ENCODE data around the gene STAMBPL1.

The STAMBPL1 gene

GRCh38 chr10:88923520-88923919 lies 43.5 kb downstream of the STAMBPL1 start:
- H3K4me1 ChIP-seq (ENCODE audit: low read length), result no peaks in the 10 kb centered on the region
- H3K27me3 ChIP-seq (ENCODE audit: low read depth, low read length), result no peaks in the 10 kb centered on the region
- H3K9ac ChIP-seq (ENCODE audit: low read length), result no peak overlapping the region
- H3K36me3 ChIP-seq (replicated peaks; ENCODE audit: low read depth, low read length), result peaks cover 23% of the 10 kb centered on the region
- no peak overlapping the region for H2AFZ ChIP-seq (ENCODE audit: low read depth, low read length)
- H3K79me2 ChIP-seq (ENCODE audit: low read length), result no peaks in the 10 kb centered on the region
- H3K4me2 ChIP-seq (ENCODE audit: low read length), result no peak overlapping the region
- TF ChIP-seq EZH2phosphoT487 (IDR thresholded peaks at IDR 0.05; ENCODE audit: low read depth), result no peak
- no peak for TF ChIP-seq CTCF (IDR thresholded peaks at IDR 0.05; ENCODE audit: low read depth, low read length)
- no peak overlapping the region for H3K4me3 ChIP-seq (ENCODE audit: low read length)
- no peaks in the 10 kb centered on the region for H4K20me1 ChIP-seq (ENCODE audit: insufficient read depth, low read length)
- H3K27ac ChIP-seq (ENCODE audit: low read length), result no peak overlapping the region
- H3K9me3 ChIP-seq (ENCODE audit: insufficient read depth, low read length), result no peaks in the 10 kb centered on the region

GRCh38 chr10:88926566-88927415 lies 46.7 kb downstream of the STAMBPL1 start:
- TF ChIP-seq EZH2phosphoT487 (IDR thresholded peaks at IDR 0.05; ENCODE audit: low read depth) (no peak), CTCF (IDR thresholded peaks at IDR 0.05; ENCODE audit: low read depth, low read length) (no peak)
- H3K27me3 ChIP-seq (ENCODE audit: low read depth, low read length), result no peaks in the 10 kb centered on the region
- no peak overlapping the region for H3K4me2 ChIP-seq (ENCODE audit: low read length)
- H2AFZ ChIP-seq (ENCODE audit: low read depth, low read length), result no peak overlapping the region
- peaks cover 2% of the 10 kb centered on the region; the same call in 1 of the 2 replicates for H3K4me1 ChIP-seq (ENCODE audit: low read length)
- no peaks in the 10 kb centered on the region for H3K79me2 ChIP-seq (ENCODE audit: low read length)
- H3K36me3 ChIP-seq (replicated peaks; ENCODE audit: low read depth, low read length), result peaks cover 23% of the 10 kb centered on the region
- H3K4me3 ChIP-seq (ENCODE audit: low read length), result no peak overlapping the region
- H3K27ac ChIP-seq (ENCODE audit: low read length), result no peak overlapping the region
- H4K20me1 ChIP-seq (ENCODE audit: insufficient read depth, low read length), result no peaks in the 10 kb centered on the region
- no peaks in the 10 kb centered on the region for H3K9me3 ChIP-seq (ENCODE audit: insufficient read depth, low read length)
- no peak overlapping the region for H3K9ac ChIP-seq (ENCODE audit: low read length)

- no peak overlapping the region for H2AFZ ChIP-seq (ENCODE audit: low read depth, low read length)
- no peaks in the 10 kb centered on the region for H3K27me3 ChIP-seq (ENCODE audit: low read depth, low read length)
- no peak overlapping the region for H3K9ac ChIP-seq (ENCODE audit: low read length)
- H3K9me3 ChIP-seq (ENCODE audit: insufficient read depth, low read length), result no peaks in the 10 kb centered on the region
- H3K4me1 ChIP-seq (ENCODE audit: low read length), result peaks cover 8% of the 10 kb centered on the region
- no peak overlapping the region for H3K27ac ChIP-seq (ENCODE audit: low read length)
- H4K20me1 ChIP-seq (ENCODE audit: insufficient read depth, low read length), result no peaks in the 10 kb centered on the region
- no peak overlapping the region for H3K4me2 ChIP-seq (ENCODE audit: low read length)
- peaks cover 23% of the 10 kb centered on the region for H3K36me3 ChIP-seq (replicated peaks; ENCODE audit: low read depth, low read length)
- no peak overlapping the region for H3K4me3 ChIP-seq (ENCODE audit: low read length)
- no peaks in the 10 kb centered on the region for H3K79me2 ChIP-seq (ENCODE audit: low read length)
- no peak for TF ChIP-seq EZH2phosphoT487 (IDR thresholded peaks at IDR 0.05; ENCODE audit: low read depth)
- no peak for TF ChIP-seq CTCF (IDR thresholded peaks at IDR 0.05; ENCODE audit: low read depth, low read length)
Observed at GRCh38 chr10:88927416-88927690, 47.3 kb downstream of the STAMBPL1 start.

GRCh38 chr10:88928254-88928653 lies 48.2 kb downstream of the STAMBPL1 start:
- Histone ChIP-seq H3K79me2 (ENCODE audit: low read length) (no peaks in the 10 kb centered on the region), H3K4me3 (ENCODE audit: low read length) (no peak overlapping the region), H3K4me1 (ENCODE audit: low read length) (peaks cover 10% of the 10 kb centered on the region), H3K36me3 (replicated peaks; ENCODE audit: low read depth, low read length) (peaks cover 16% of the 10 kb centered on the region), H2AFZ (ENCODE audit: low read depth, low read length) (no peak overlapping the region), H3K9ac (ENCODE audit: low read length) (no peak overlapping the region), H3K27ac (ENCODE audit: low read length) (no peak overlapping the region), H4K20me1 (ENCODE audit: insufficient read depth, low read length) (no peaks in the 10 kb centered on the region), H3K27me3 (ENCODE audit: low read depth, low read length) (no peaks in the 10 kb centered on the region), H3K4me2 (ENCODE audit: low read length) (no peak overlapping the region), H3K9me3 (ENCODE audit: insufficient read depth, low read length) (no peaks in the 10 kb centered on the region)
- TF ChIP-seq EZH2phosphoT487 (IDR thresholded peaks at IDR 0.05; ENCODE audit: low read depth), result no peak

Data from OCI-LY3 (cell line).